Immature natural killer cell (primary cell): ENCODE data around the gene MUSTN1. TPM values are rescaled to one million over a fixed set of nuclear protein-coding genes. Genes with fewer than 3 reads are reported as not detected.

Experiments used
- DNase-seq, 3 donors: peaks; one replicate each; pipeline ENCODE4 v3.0.0; 2022; ENCODE audit warnings: mixed read lengths in 1 of 3
- H3K27ac Mint-ChIP-seq, 6 donors: one replicate each; pipeline ENCODE4 v1.8.0; 2020; ENCODE audit warnings: mixed read lengths in 6 of 6, mild to moderate bottlenecking in 5 of 6, inconsistent platforms in 4 of 6, moderate library complexity in 3 of 6
- H3K27me3 Mint-ChIP-seq, 3 donors: one replicate each; pipeline ENCODE4 v1.8.0; 2020 to 2021; ENCODE audit warnings: low read depth in 3 of 3, mild to moderate bottlenecking in 3 of 3, mixed read lengths in 3 of 3, moderate library complexity in 3 of 3, inconsistent platforms in 1 of 3
- H3K36me3 Mint-ChIP-seq, 3 donors: one replicate each; pipeline ENCODE4 v1.8.0; 2020; ENCODE audit warnings: mixed read lengths in 3 of 3, inconsistent platforms in 2 of 3, mild to moderate bottlenecking in 2 of 3
- H3K4me1 Mint-ChIP-seq, 2 donors: one replicate each; pipeline ENCODE4 v1.8.0; 2020; ENCODE audit warnings: inconsistent platforms in 2 of 2, mild to moderate bottlenecking in 2 of 2, mixed read lengths in 2 of 2, moderate library complexity in 1 of 2
- H3K4me3 Mint-ChIP-seq, 5 donors: one replicate each; pipeline ENCODE4 v1.8.0; 2020; ENCODE audit warnings: mild to moderate bottlenecking in 5 of 5, mixed read lengths in 5 of 5, inconsistent platforms in 3 of 5, moderate library complexity in 3 of 5
- H3K9me3 Mint-ChIP-seq, 6 donors: one replicate each; pipeline ENCODE4 v1.8.0; 2020; ENCODE audit warnings: mild to moderate bottlenecking in 6 of 6, mixed read lengths in 6 of 6, inconsistent platforms in 4 of 6, moderate library complexity in 3 of 6
- polyA plus RNA-seq, 3 donors: library from polyadenylated mRNA; unstranded; fragments of 300-500 nt; fragmentation: Illumina TruSeq; gene quantifications; one replicate each; pipeline ENCODE4 v1.2.3, GENCODE V29; 2021

MUSTN1 gene
- polyA plus RNA-seq, 3 donors from 2014 or later = not detected

DNA sequence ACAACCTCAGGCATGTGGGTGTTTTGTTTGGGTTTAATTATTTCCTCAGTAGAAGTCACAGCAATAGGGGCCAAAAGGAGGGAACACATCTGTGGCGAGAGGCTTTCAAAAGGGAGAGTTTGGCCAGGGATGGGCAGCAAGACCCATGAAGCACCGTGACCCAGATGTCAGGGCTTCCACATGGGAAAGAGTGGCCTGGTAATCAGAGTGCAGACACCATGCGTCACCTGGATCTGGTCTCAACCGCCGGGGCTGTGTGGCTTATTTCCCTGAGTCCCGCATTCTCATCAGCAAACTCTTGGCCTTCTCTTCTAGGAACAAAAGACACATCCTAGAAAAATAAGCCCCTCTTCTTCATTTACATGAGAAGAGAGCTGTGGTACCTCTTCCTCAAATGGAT, 12.4 kb upstream of the MUSTN1 start:
- Mint-ChIP-seq H3K4me3 (no peak overlapping the region), H3K9me3 (no peaks in the 10 kb centered on the region), H3K4me1 (peaks cover under 1 to 2% of the 10 kb centered on the region in 2 donors), H3K36me3 (peaks cover 7 to 34% (median 11%) of the 10 kb centered on the region in 3 donors), H3K27ac (peak overlapping the region in 1 of 6 donors; percentile 58), H3K27me3 (no peaks in the 10 kb centered on the region)
- no peak for DNase-seq

DNA sequence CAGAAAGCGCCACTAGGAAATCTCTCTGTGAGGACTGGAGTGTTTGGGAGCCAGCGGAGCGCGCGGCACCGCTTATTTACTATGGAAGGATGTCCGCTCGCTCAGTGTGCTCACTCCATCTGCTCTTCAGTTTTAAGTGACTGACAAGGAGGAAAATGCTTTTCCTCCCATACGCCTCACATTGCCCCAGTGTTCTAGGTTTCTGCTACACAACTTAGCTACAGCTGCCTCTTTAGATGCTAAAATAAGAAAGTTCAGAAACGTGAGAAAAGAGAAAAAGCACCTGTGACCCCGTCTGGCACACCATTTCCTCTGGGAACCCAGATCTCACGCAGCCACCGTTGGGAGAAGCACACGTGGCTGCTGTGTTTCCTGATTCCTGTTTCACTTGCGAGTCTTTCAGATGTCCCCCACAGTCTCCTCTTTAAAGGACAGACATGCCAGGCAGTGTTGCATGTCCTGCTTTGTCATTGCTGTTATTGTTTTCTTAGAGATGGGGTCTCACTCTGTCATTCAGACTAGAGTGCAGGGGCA, 11.7 kb upstream of the MUSTN1 start:
- H3K9me3 Mint-ChIP-seq = no peaks in the 10 kb centered on the region

GRCh38 chr3:52845691-52846431, 11.0 kb upstream of the MUSTN1 start:
- Mint-ChIP-seq H3K36me3 (peaks cover 12 to 39% (median 15%) of the 10 kb centered on the region in 3 donors), H3K27ac (no peak overlapping the region), H3K27me3 (peaks cover 0 to 2% (median 0%) of the 10 kb centered on the region in 3 donors), H3K9me3 (no peaks in the 10 kb centered on the region), H3K4me1 (peaks cover 14 to 16% of the 10 kb centered on the region in 2 donors), H3K4me3 (no peak overlapping the region)
- no peak for DNase-seq

More for the DNA sequence above, 11.7 kb upstream of the MUSTN1 start:
- no peak for DNase-seq
- H3K4me1 Mint-ChIP-seq = peaks cover 7 to 10% of the 10 kb centered on the region in 2 donors
- H3K4me3 Mint-ChIP-seq = no peak overlapping the region
- H3K36me3 Mint-ChIP-seq = peaks cover 12 to 35% (median 16%) of the 10 kb centered on the region in 3 donors
- peaks cover 0 to 1% (median 0%) of the 10 kb centered on the region in 3 donors for H3K27me3 Mint-ChIP-seq
- H3K27ac Mint-ChIP-seq = no peak overlapping the region

DNA sequence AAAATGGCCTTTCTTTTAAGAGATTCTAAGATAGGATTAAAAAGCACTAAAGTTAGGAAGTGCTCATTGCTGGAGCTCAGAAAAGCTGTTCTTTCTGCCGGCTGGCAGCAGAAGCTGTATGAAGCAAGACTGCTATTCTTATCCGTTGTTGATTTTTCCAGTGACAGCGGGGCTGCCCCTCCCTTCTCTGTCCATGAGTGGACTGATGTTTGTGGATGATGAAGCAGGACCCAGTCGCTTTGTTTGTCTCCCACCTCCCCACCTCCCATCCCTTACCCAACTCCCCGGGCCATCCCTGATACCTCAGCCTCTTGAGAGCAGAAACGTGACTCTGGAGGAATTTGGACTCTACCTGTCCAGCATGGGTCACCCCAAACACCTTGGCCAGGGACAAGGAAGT, 10.3 kb upstream of the MUSTN1 start:
- Mint-ChIP-seq H3K36me3 (peaks cover 13 to 42% (median 14%) of the 10 kb centered on the region in 3 donors), H3K27me3 (peaks cover 0 to 2% (median 0%) of the 10 kb centered on the region in 3 donors), H3K4me1 (peaks cover 21 to 23% of the 10 kb centered on the region in 2 donors), H3K4me3 (no peak overlapping the region), H3K27ac (no peak overlapping the region), H3K9me3 (no peaks in the 10 kb centered on the region)
- DNase-seq = no peak

GRCh38 chr3:52844290-52844975, 9.6 kb upstream of the MUSTN1 start:
- no peak overlapping the region for H3K4me3 Mint-ChIP-seq
- peaks cover 14 to 44% (median 15%) of the 10 kb centered on the region in 3 donors for H3K36me3 Mint-ChIP-seq
- no peaks in the 10 kb centered on the region for H3K9me3 Mint-ChIP-seq
- peaks cover 0 to 2% (median 0%) of the 10 kb centered on the region in 3 donors for H3K27me3 Mint-ChIP-seq
- H3K4me1 Mint-ChIP-seq = peaks cover 28 to 30% of the 10 kb centered on the region in 2 donors
- no peak for DNase-seq
- peak overlapping the region in 1 of 6 donors; percentile 54 for H3K27ac Mint-ChIP-seq

DNA sequence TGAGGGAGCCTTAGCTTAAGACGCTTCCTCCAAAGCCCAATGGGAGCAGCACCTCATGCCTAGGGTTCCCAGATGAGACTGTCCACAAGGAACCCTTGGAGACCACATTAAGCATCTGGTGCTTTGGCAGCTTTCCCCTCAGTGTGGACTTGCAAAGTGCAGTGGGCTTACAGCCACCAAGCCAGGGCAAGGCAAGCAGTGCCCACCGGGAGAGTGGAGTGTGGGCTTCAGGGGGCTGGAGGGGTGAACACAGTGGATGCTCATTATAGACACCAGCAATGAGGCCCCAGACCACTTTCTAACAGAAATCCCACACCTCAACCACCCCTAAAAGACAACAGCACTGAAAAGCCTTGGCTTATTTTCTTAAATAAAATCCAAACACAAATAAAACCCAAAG, 9.1 kb upstream of the MUSTN1 start:
- DNase-seq = no peak
- peaks cover 0 to 4% (median 0%) of the 10 kb centered on the region in 3 donors for H3K27me3 Mint-ChIP-seq
- no peaks in the 10 kb centered on the region for H3K9me3 Mint-ChIP-seq
- no peak overlapping the region for H3K27ac Mint-ChIP-seq
- H3K4me3 Mint-ChIP-seq = no peak overlapping the region
- H3K4me1 Mint-ChIP-seq = peaks cover 34 to 36% of the 10 kb centered on the region in 2 donors
- peaks cover 14 to 41% (median 15%) of the 10 kb centered on the region in 3 donors for H3K36me3 Mint-ChIP-seq

GRCh38 chr3:52843108-52843865, 8.5 kb upstream of the MUSTN1 start:
- Mint-ChIP-seq H3K9me3 (no peaks in the 10 kb centered on the region), H3K36me3 (peaks cover 14 to 39% (median 15%) of the 10 kb centered on the region in 3 donors), H3K27ac (peak overlapping the region in 1 of 6 donors; percentile 61)

GRCh38 chr3:52842424-52842823, 7.6 kb upstream of the MUSTN1 start:
- Mint-ChIP-seq H3K4me1 (peaks cover 48 to 50% of the 10 kb centered on the region in 2 donors), H3K27ac (peak overlapping the region in 1 of 6 donors; percentile 15), H3K36me3 (peaks cover 8 to 37% (median 14%) of the 10 kb centered on the region in 3 donors), H3K4me3 (no peak overlapping the region), H3K9me3 (no peaks in the 10 kb centered on the region), H3K27me3 (peaks cover 0 to 4% (median 0%) of the 10 kb centered on the region in 3 donors)
- DNase-seq = no peak

More at GRCh38 chr3:52843108-52843865, 8.5 kb upstream of the MUSTN1 start:
- H3K4me3 Mint-ChIP-seq = no peak overlapping the region
- H3K27me3 Mint-ChIP-seq = peaks cover 0 to 4% (median 0%) of the 10 kb centered on the region in 3 donors
- no peak for DNase-seq
- peaks cover 40 to 42% of the 10 kb centered on the region in 2 donors for H3K4me1 Mint-ChIP-seq

DNA sequence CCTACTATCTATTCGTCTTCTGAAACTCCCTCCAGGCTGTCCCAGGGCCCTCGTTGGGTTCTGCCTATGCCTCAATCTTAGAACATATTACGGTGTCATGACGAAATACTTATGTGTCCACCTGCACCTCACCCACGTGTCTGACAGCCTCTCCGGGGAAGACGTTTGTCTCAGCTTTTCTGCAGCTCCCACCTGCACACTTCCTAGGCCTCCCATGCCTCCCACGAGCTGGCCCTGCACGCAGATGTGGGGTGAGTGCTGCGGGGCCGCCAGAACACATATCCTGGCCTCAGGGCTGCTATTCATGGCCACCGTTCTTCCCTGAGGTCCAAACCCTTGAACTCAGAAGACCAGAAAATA, 7.1 kb upstream of the MUSTN1 start:
- peaks cover 8 to 33% (median 14%) of the 10 kb centered on the region in 3 donors for H3K36me3 Mint-ChIP-seq
- no peak for DNase-seq
- H3K27me3 Mint-ChIP-seq = peaks cover 0 to 4% (median 0%) of the 10 kb centered on the region in 3 donors
- no peaks in the 10 kb centered on the region for H3K9me3 Mint-ChIP-seq
- H3K4me3 Mint-ChIP-seq = no peak overlapping the region
- H3K27ac Mint-ChIP-seq = peak overlapping the region in 3 of 6 donors; percentile 4 to 59 (median 15)
- peaks cover 53 to 55% of the 10 kb centered on the region in 2 donors for H3K4me1 Mint-ChIP-seq

DNA sequence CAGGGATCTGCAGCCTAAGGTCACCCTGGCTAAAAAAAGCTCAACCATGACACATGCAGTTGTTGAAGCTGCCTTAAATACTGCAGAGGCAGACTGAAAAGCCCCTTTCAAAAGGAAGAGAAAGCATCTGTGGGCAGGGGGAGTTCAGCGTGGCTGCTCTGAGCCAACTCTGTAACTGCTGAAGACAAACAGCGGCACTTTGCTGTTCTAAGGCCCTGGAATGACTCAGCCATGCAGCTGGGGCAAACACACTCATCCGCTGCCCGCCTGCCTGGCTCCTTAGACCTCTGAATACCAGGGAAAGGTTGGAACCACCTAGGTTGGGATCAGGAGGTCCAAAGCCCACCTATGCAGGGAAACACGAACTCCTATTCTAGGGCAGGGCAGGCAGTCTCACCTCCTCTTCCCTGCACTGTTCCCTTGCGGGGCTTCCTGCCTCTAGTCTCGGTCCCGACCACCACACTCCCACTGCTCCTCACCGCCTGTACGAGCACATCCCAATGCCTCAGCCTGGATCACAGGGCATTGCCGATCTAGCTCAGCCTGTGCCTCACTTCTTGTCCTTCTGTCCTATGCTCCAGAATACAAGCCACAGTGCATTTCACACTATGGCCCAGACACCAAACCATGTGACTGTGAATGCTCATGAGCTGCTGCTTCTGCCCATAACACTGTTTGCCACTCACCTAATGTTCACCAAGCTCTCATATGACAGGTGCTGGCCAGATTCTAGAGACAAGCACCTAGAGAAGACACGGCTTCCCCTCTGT, 6.6 kb upstream of the MUSTN1 start:
- no peak for DNase-seq
- Mint-ChIP-seq H3K4me3 (peak overlapping the region; percentile 2 to 78 (median 47)), H3K27ac (peak overlapping the region in 4 of 6 donors; percentile 8 to 59 (median 18)), H3K9me3 (no peaks in the 10 kb centered on the region), H3K36me3 (peaks cover 8 to 33% (median 14%) of the 10 kb centered on the region in 3 donors), H3K27me3 (peaks cover 0 to 4% (median 0%) of the 10 kb centered on the region in 3 donors), H3K4me1 (peaks cover 58 to 61% of the 10 kb centered on the region in 2 donors)

GRCh38 chr3:52839892-52840545, 5.2 kb upstream of the MUSTN1 start:
- Mint-ChIP-seq H3K4me3 (peak overlapping the region; percentile 69 to 78 (median 72)), H3K9me3 (no peaks in the 10 kb centered on the region), H3K4me1 (peaks cover 61 to 68% of the 10 kb centered on the region in 2 donors), H3K36me3 (peaks cover 8 to 33% (median 14%) of the 10 kb centered on the region in 3 donors), H3K27ac (peak overlapping the region in 5 of 6 donors; percentile 53 to 97 (median 65)), H3K27me3 (peaks cover 0 to 7% (median 0%) of the 10 kb centered on the region in 3 donors)
- DNase-seq = peak; percentile 29 to 51 (median 42)

DNA sequence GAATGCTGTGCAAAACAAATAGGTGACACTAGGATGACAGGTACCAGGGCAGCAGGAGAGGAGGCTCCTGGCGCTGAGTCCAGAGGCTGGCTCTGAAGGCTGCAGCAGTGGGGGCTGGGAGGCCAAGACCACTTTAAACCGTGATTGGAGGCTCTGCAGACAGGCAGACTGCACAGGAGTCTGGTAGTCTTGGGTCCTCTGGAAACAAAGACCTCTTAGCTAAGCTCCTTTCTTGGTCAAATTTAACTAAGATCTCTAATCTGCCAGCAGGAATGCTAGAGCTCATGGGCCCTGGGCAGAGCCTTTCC, 4.4 kb upstream of the MUSTN1 start:
- H3K27ac Mint-ChIP-seq = peak overlapping the region in 1 of 6 donors; percentile 97
- H3K4me1 Mint-ChIP-seq = peaks cover 61 to 67% of the 10 kb centered on the region in 2 donors
- peaks cover 0 to 7% (median 0%) of the 10 kb centered on the region in 3 donors for H3K27me3 Mint-ChIP-seq
- peaks cover 7 to 28% (median 8%) of the 10 kb centered on the region in 3 donors for H3K36me3 Mint-ChIP-seq
- H3K9me3 Mint-ChIP-seq = no peaks in the 10 kb centered on the region
- H3K4me3 Mint-ChIP-seq = peak overlapping the region; percentile 69 to 78 (median 72)
- no peak for DNase-seq
